ENCODE measurements around the gene DDR1.
"Not testable (repeated sequence)": the region's sequence is repeated elsewhere in the genome, so short reads cannot be mapped to it uniquely, and the experiment has no call there.

DNA sequence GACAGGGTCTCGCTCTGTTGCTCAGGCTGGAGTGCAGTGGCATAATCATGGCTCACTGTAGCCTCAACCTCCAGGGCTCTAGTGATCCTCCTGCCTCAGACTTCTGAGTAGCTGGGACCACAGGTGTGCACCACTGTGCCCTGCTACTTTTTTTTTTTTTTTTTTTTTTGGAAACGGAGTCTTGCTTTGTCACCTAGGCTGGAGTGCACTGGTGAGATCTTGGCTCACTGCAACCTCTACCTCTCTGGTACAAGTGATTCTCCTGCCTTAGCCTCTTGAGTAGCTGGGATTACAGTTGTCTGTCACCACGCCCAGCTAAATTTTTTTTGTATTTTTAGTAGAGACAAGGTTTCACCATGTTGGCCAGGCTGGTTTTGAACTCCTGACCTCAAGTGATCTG lies 42.8 kb downstream of the DDR1 start:
- TF ChIP-seq, protein P1, sequence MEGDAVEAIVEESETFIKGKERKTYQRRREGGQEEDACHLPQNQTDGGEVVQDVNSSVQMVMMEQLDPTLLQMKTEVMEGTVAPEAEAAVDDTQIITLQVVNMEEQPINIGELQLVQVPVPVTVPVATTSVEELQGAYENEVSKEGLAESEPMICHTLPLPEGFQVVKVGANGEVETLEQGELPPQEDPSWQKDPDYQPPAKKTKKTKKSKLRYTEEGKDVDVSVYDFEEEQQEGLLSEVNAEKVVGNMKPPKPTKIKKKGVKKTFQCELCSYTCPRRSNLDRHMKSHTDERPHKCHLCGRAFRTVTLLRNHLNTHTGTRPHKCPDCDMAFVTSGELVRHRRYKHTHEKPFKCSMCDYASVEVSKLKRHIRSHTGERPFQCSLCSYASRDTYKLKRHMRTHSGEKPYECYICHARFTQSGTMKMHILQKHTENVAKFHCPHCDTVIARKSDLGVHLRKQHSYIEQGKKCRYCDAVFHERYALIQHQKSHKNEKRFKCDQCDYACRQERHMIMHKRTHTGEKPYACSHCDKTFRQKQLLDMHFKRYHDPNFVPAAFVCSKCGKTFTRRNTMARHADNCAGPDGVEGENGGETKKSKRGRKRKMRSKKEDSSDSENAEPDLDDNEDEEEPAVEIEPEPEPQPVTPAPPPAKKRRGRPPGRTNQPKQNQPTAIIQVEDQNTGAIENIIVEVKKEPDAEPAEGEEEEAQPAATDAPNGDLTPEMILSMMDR (IDR thresholded peaks at IDR 0.05), result not testable (repeated sequence)
- TF ChIP-seq SMAD3 (CRISPR knock-in tag; IDR thresholded peaks at IDR 0.05; ENCODE audit: borderline replicate concordance); CREB1 (CRISPR knock-in tag; IDR thresholded peaks at IDR 0.05); RORB (CRISPR knock-in tag; IDR thresholded peaks at IDR 0.05); ZNF138 (CRISPR knock-in tag; conservative IDR thresholded peaks at IDR 0.05); TEAD4 (CRISPR knock-in tag; IDR thresholded peaks at IDR 0.05); ZNF219 (CRISPR knock-in tag; IDR thresholded peaks at IDR 0.05; ENCODE audit: borderline replicate concordance); ESRRA (CRISPR knock-in tag; IDR thresholded peaks at IDR 0.05; ENCODE audit: borderline replicate concordance): not testable (repeated sequence)
- TF ChIP-seq, protein P2, sequence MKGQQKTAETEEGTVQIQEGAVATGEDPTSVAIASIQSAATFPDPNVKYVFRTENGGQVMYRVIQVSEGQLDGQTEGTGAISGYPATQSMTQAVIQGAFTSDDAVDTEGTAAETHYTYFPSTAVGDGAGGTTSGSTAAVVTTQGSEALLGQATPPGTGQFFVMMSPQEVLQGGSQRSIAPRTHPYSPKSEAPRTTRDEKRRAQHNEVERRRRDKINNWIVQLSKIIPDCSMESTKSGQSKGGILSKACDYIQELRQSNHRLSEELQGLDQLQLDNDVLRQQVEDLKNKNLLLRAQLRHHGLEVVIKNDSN (CRISPR knock-in tag; IDR thresholded peaks at IDR 0.05), result not testable (repeated sequence)
- TF ChIP-seq, protein P3, sequence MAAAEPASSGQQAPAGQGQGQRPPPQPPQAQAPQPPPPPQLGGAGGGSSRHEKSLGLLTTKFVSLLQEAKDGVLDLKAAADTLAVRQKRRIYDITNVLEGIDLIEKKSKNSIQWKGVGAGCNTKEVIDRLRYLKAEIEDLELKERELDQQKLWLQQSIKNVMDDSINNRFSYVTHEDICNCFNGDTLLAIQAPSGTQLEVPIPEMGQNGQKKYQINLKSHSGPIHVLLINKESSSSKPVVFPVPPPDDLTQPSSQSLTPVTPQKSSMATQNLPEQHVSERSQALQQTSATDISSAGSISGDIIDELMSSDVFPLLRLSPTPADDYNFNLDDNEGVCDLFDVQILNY (CRISPR knock-in tag; IDR thresholded peaks at IDR 0.05), result not testable (repeated sequence)
- TF ChIP-seq, protein P4, sequence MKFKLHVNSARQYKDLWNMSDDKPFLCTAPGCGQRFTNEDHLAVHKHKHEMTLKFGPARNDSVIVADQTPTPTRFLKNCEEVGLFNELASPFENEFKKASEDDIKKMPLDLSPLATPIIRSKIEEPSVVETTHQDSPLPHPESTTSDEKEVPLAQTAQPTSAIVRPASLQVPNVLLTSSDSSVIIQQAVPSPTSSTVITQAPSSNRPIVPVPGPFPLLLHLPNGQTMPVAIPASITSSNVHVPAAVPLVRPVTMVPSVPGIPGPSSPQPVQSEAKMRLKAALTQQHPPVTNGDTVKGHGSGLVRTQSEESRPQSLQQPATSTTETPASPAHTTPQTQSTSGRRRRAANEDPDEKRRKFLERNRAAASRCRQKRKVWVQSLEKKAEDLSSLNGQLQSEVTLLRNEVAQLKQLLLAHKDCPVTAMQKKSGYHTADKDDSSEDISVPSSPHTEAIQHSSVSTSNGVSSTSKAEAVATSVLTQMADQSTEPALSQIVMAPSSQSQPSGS (CRISPR knock-in tag; IDR thresholded peaks at IDR 0.05; ENCODE audit: borderline replicate concordance, low read depth), result not testable (repeated sequence)
- TF ChIP-seq, protein P5, sequence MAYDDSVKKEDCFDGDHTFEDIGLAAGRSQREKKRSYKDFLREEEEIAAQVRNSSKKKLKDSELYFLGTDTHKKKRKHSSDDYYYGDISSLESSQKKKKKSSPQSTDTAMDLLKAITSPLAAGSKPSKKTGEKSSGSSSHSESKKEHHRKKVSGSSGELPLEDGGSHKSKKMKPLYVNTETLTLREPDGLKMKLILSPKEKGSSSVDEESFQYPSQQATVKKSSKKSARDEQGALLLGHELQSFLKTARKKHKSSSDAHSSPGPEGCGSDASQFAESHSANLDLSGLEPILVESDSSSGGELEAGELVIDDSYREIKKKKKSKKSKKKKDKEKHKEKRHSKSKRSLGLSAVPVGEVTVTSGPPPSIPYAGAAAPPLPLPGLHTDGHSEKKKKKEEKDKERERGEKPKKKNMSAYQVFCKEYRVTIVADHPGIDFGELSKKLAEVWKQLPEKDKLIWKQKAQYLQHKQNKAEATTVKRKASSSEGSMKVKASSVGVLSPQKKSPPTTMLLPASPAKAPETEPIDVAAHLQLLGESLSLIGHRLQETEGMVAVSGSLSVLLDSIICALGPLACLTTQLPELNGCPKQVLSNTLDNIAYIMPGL (CRISPR knock-in tag; IDR thresholded peaks at IDR 0.05), result not testable (repeated sequence)
- TF ChIP-seq, protein P6, sequence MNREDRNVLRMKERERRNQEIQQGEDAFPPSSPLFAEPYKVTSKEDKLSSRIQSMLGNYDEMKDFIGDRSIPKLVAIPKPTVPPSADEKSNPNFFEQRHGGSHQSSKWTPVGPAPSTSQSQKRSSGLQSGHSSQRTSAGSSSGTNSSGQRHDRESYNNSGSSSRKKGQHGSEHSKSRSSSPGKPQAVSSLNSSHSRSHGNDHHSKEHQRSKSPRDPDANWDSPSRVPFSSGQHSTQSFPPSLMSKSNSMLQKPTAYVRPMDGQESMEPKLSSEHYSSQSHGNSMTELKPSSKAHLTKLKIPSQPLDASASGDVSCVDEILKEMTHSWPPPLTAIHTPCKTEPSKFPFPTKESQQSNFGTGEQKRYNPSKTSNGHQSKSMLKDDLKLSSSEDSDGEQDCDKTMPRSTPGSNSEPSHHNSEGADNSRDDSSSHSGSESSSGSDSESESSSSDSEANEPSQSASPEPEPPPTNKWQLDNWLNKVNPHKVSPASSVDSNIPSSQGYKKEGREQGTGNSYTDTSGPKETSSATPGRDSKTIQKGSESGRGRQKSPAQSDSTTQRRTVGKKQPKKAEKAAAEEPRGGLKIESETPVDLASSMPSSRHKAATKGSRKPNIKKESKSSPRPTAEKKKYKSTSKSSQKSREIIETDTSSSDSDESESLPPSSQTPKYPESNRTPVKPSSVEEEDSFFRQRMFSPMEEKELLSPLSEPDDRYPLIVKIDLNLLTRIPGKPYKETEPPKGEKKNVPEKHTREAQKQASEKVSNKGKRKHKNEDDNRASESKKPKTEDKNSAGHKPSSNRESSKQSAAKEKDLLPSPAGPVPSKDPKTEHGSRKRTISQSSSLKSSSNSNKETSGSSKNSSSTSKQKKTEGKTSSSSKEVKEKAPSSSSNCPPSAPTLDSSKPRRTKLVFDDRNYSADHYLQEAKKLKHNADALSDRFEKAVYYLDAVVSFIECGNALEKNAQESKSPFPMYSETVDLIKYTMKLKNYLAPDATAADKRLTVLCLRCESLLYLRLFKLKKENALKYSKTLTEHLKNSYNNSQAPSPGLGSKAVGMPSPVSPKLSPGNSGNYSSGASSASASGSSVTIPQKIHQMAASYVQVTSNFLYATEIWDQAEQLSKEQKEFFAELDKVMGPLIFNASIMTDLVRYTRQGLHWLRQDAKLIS (CRISPR knock-in tag; IDR thresholded peaks at IDR 0.05; ENCODE audit: borderline replicate concordance), result not testable (repeated sequence)
